Endothelial cell of umbilical vein (primary cell): Measurements from ENCODE around the gene NOP9. TPM values are rescaled to one million over a fixed set of nuclear protein-coding genes. Genes with fewer than 3 reads are reported as not detected.

Experiments used
- BruUV-seq: library from RNA; stranded (reverse); fragments of 400-500 nt; replicated peaks from 2 replicates; lab custom pipeline; 2021; lab: Mats Ljungman, UMichigan
- CTCF ChIA-PET: fragments of 300-600, 350-600 bp; sonication (Branson Sonifier 250); formaldehyde crosslinking; loops from one replicate; lab custom pipeline; 2021; ENCODE audit warnings: antibody characterized with exemption, inconsistent platforms; lab: Charles Lee
- POLR2A ChIA-PET: fragments of 300-600, 350-600 bp; sonication (Branson Sonifier 250); formaldehyde crosslinking; loops from one replicate; lab custom pipeline; 2021; ENCODE audit warnings: antibody characterized with exemption, inconsistent platforms; lab: Charles Lee
- DNase-seq: peaks from one replicate; pipeline ENCODE4 v3.0.0-alpha.2; 2011; ENCODE audit warnings: low read depth, low spot score
- FAIRE-seq: peaks from 2 replicates; lab custom pipeline; 2011; peaks lifted over from hg19 to GRCh38; lab: Jason Lieb, UNC
- H2AFZ ChIP-seq: 2 replicates; pipeline ENCODE4 v1.6.0; 2012; ENCODE audit warnings: low read depth, low read length, control low read depth, inconsistent platforms
- H3K27ac ChIP-seq: 2 replicates; pipeline ENCODE4 v1.5.1; 2011; ENCODE audit warnings: low read depth, mild to moderate bottlenecking, control low read depth, low read length, moderate library complexity; ENCODE audit not compliant: insufficient read depth
- H3K27me3 ChIP-seq, 2 experiments: 2 replicates each; pipeline versions ENCODE4 v1.6.0 to v1.6.1; 2011; ENCODE audit warnings: low read length in 2 of 2, mixed read lengths in 1 of 2; ENCODE audit not compliant: control insufficient read depth in 2 of 2, insufficient read depth in 2 of 2
- H3K36me3 ChIP-seq, 2 experiments: 2 replicates in 1 of 2; 3 replicates in 1 of 2; pipeline ENCODE4 v1.5.1; 2011; ENCODE audit warnings: low read length in 2 of 2, mild to moderate bottlenecking in 1 of 2, moderate library complexity in 1 of 2; ENCODE audit not compliant: control insufficient read depth in 2 of 2, insufficient read depth in 2 of 2; ENCODE audit errors: extremely low read depth in 1 of 2
- H3K4me1 ChIP-seq: 3 replicates; pipeline ENCODE4 v1.5.1; 2011; ENCODE audit warnings: mild to moderate bottlenecking, low read length; ENCODE audit not compliant: control insufficient read depth, insufficient read depth; ENCODE audit errors: extremely low read depth
- H3K4me2 ChIP-seq: 2 replicates; pipeline ENCODE4 v1.6.1; 2011; ENCODE audit warnings: low read length, control low read depth, mixed read lengths; ENCODE audit not compliant: insufficient read depth
- H3K4me3 ChIP-seq, 3 experiments: fragments of 200-600 bp in 1 of 3; sonication (generic), shearing (Covaris generic) in 1 of 3; replicated peaks in 1 of 3; 2 replicates each; pipeline ENCODE4 v1.5.1; 2011 to 2016; ENCODE audit warnings: control low read depth in 3 of 3, low read length in 3 of 3, mild to moderate bottlenecking in 2 of 3, inconsistent platforms in 1 of 3, low read depth in 1 of 3, moderate library complexity in 1 of 3; ENCODE audit not compliant: insufficient read depth in 1 of 3
- H3K79me2 ChIP-seq: 2 replicates; pipeline ENCODE4 v1.6.0; 2012; ENCODE audit warnings: low read length, inconsistent platforms; ENCODE audit not compliant: control insufficient read depth, insufficient read depth
- H3K9ac ChIP-seq: replicated peaks from 2 replicates; pipeline ENCODE3; 2011; ENCODE audit warnings: low read length, control low read depth; ENCODE audit not compliant: insufficient read depth; ENCODE audit errors: extremely low read depth
- H3K9me1 ChIP-seq: replicated peaks from 3 replicates; pipeline ENCODE4 v1.6.0; 2011; ENCODE audit warnings: mild to moderate bottlenecking, low read length; ENCODE audit not compliant: control insufficient read depth, insufficient read depth; ENCODE audit errors: extremely low read depth
- H3K9me3 ChIP-seq: replicated peaks from 2 replicates; pipeline ENCODE4 v1.5.1; 2012; ENCODE audit warnings: low read length, inconsistent platforms; ENCODE audit not compliant: control insufficient read depth, insufficient read depth
- H4K20me1 ChIP-seq: replicated peaks from 2 replicates; pipeline ENCODE3; 2011; ENCODE audit warnings: mild to moderate bottlenecking, low read length; ENCODE audit not compliant: control insufficient read depth, insufficient read depth; ENCODE audit errors: extremely low read depth
- EZH2 ChIP-seq: IDR thresholded peaks from 2 replicates; pipeline ENCODE4 v1.6.1; 2012; ENCODE audit warnings: borderline replicate concordance, low read depth, mild to moderate bottlenecking, moderate library complexity, low read length, inconsistent platforms; ENCODE audit not compliant: severe bottlenecking
- FOS ChIP-seq: IDR thresholded peaks from 2 replicates; pipeline ENCODE4 v1.6.1; 2011; ENCODE audit warnings: mild to moderate bottlenecking, low read length, moderate library complexity, borderline replicate concordance; ENCODE audit not compliant: insufficient read depth
- GATA2 ChIP-seq: IDR thresholded peaks from 2 replicates; pipeline ENCODE4 v1.7.0; 2011; ENCODE audit warnings: low read depth, mild to moderate bottlenecking, moderate library complexity, mixed read lengths, low read length; ENCODE audit not compliant: insufficient read length, insufficient read depth
- JUN ChIP-seq: IDR thresholded peaks from 2 replicates; pipeline ENCODE4 v1.6.1; 2011; ENCODE audit warnings: borderline replicate concordance, low read depth; ENCODE audit not compliant: insufficient read length, insufficient read depth
- MYC ChIP-seq: IDR thresholded peaks from one replicate; pipeline ENCODE4 v1.6.1; 2011; ENCODE audit warnings: mild to moderate bottlenecking, low read depth, low read length
- POLR2A ChIP-seq: IDR thresholded peaks from 2 replicates; pipeline ENCODE4 v1.6.1; 2012; ENCODE audit warnings: low read depth, mild to moderate bottlenecking, control low read depth, low read length
- POLR2AphosphoS5 ChIP-seq: IDR thresholded peaks from 2 replicates; pipeline ENCODE4 v1.6.1; 2012; ENCODE audit warnings: low read depth, mild to moderate bottlenecking, control low read depth, low read length, moderate library complexity; ENCODE audit not compliant: insufficient read depth
- dilution Hi-C: fragments of 300-500 bp; cut with MboI; formaldehyde crosslinking; loops from one replicate; pipeline ENCODE4 v1.15.0; 2019; ENCODE audit warnings: low sequenced_read_pairs; ENCODE audit not compliant: extremely low pct_ligation_motif_present
- intact Hi-C: fragments of 100-400 bp; cut with micrococcal nuclease; formaldehyde crosslinking; loops from one replicate; pipeline ENCODE4 v1.10.0; 2022
- polyA plus RNA-seq, 4 experiments: library from polyadenylated mRNA; depleted of rRNA in 3 of 4; stranded (reverse) in 3 of 4; unstranded in 1 of 4; fragments of >200 nt; gene quantifications; 2 replicates each; pipeline versions ENCODE4 v1.2.1 to v1.2.3, GENCODE V29; 2011 to 2012; ENCODE audit warnings: missing spikeins in 1 of 4
- total RNA-seq: library from RNA; stranded (reverse); gene quantifications from 2 replicates; pipeline ENCODE4 v1.2.3, GENCODE V29; 2021
- TF ChIP-seq, protein P1 (sequence below), 2 donors: IDR thresholded peaks; 1 replicate in 1 of 2; 2 replicates in 1 of 2; pipeline ENCODE4 v1.5.1; 2011; ENCODE audit warnings: low read length in 2 of 2, mild to moderate bottlenecking in 2 of 2, moderate library complexity in 2 of 2, control low read depth in 1 of 2, inconsistent platforms in 1 of 2, low read depth in 1 of 2; ENCODE audit not compliant: insufficient read depth in 1 of 2; ENCODE audit errors: extremely low read depth in 1 of 2
- TF ChIP-seq, protein P2 (sequence below): IDR thresholded peaks from 2 replicates; pipeline ENCODE4 v1.6.1; 2011; ENCODE audit not compliant: insufficient read depth, insufficient read length

Gene NOP9
- total and polyA plus RNA-seq, 2 donors (not counting 3 experiments of a cell fraction or from before 2014, with no cell fraction given) = 16.2 to 31.0 TPM

DNA sequence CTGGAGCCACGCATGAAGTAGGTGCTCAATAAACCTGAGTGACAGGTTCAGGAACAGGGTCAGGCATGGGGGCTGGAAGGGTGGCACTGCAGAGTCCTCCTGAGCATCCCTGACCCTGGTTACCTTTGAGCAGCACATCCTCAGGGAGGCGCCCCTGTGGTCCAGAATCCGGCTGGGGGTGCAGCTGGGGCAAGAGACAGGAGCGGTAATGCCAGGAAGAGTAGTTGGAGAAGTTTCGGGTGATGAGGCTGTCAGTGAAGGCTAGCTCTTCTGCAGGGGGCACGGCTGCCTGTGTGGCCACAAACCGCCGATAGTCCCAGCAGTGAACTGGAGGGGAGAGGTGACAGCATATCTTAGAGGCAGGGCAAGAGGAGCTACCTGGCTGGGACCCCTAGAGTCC lies 30.3 kb upstream of the NOP9 start:
- FAIRE-seq (no peak), DNase-seq (no peak)
- H3K79me2 ChIP-seq = no peaks in the 10 kb centered on the region
- no peaks in the 10 kb centered on the region for H3K27me3 ChIP-seq
- H3K4me1 ChIP-seq = peaks cover 9% of the 10 kb centered on the region
- H3K4me2 ChIP-seq = no peak overlapping the region
- no peak overlapping the region for H3K27ac ChIP-seq
- peaks cover 2 to 21% of the 10 kb centered on the region in 2 experiments for H3K36me3 ChIP-seq
- no peaks in the 10 kb centered on the region for H4K20me1 ChIP-seq
- dilution Hi-C loops = no loop called here
- no TSS peak for BruUV-seq
- no peak overlapping the region for H3K9ac ChIP-seq
- CTCF ChIA-PET = interaction anchor here (1.5 to 1.8 kb wide), 3 partner anchors 27 to 54 kb away, joined by 5 to 7 read pairs (median 6); partner anchors contain the start of genes MDP1 and TINF2
- intact Hi-C loops = no loop called here
- POLR2A ChIA-PET = interaction anchor here (1.0 kb wide), 1 partner anchor 27 kb away, joined by 3 read pairs; the partner anchor contains the start of gene TINF2
- H2AFZ ChIP-seq = no peak overlapping the region
- TF ChIP-seq MYC (no peak), FOS (no peak), EZH2 (no peak), GATA2 (no peak), POLR2AphosphoS5 (no peak), JUN (no peak), POLR2A (no peak)
- TF ChIP-seq, protein P1, sequence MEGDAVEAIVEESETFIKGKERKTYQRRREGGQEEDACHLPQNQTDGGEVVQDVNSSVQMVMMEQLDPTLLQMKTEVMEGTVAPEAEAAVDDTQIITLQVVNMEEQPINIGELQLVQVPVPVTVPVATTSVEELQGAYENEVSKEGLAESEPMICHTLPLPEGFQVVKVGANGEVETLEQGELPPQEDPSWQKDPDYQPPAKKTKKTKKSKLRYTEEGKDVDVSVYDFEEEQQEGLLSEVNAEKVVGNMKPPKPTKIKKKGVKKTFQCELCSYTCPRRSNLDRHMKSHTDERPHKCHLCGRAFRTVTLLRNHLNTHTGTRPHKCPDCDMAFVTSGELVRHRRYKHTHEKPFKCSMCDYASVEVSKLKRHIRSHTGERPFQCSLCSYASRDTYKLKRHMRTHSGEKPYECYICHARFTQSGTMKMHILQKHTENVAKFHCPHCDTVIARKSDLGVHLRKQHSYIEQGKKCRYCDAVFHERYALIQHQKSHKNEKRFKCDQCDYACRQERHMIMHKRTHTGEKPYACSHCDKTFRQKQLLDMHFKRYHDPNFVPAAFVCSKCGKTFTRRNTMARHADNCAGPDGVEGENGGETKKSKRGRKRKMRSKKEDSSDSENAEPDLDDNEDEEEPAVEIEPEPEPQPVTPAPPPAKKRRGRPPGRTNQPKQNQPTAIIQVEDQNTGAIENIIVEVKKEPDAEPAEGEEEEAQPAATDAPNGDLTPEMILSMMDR (IDR thresholded peaks at IDR 0.05; ENCODE audit: extremely low read depth in 1 of 2, insufficient read depth in 1 of 2, low read depth in 1 of 2, low read length in 2 of 2) = no peak
- TF ChIP-seq, protein P2, sequence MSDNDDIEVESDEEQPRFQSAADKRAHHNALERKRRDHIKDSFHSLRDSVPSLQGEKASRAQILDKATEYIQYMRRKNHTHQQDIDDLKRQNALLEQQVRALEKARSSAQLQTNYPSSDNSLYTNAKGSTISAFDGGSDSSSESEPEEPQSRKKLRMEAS = no peak
- no peaks in the 10 kb centered on the region for H3K9me1 ChIP-seq
- no peaks in the 10 kb centered on the region for H3K9me3 ChIP-seq
- H3K4me3 ChIP-seq = no peak overlapping the region
